ENCODE measurements around the gene PRKCA. TPM values are rescaled to one million over a fixed set of nuclear protein-coding genes. Genes with fewer than 3 reads are reported as not detected.

Gene PRKCA
- total and polyA plus RNA-seq, 12 donors = 1.6 to 27.6 (median 10.5) TPM

- no peaks in the 10 kb centered on the region for H3K9me3 ChIP-seq
- peaks cover 0 to 4% (median 0%) of the 10 kb centered on the region in 9 donors for H3K36me3 ChIP-seq
- H3K4me3 ChIP-seq = no peak overlapping the region
- TF ChIP-seq CTCF (IDR thresholded peaks at IDR 0.05) = no peak
- intact Hi-C loops (cut with DNase I) = no loop called here
- H3K4me1 ChIP-seq = peaks cover 0 to 12% (median 0%) of the 10 kb centered on the region in 9 donors
- WGBS, 2 donors = 74 to 84% methylated on average over 9 of the region's 9 CpGs
- H3K27ac ChIP-seq = no peak overlapping the region
- DNase-seq (no peak), ATAC-seq (no peak)
- no peaks in the 10 kb centered on the region for H3K27me3 ChIP-seq
These were observed 215.1 kb downstream of the PRKCA start for GRCh38 chr17:66517336-66518009.

- WGBS, 2 donors = 73 to 74% methylated on average over 4 of the region's 4 CpGs
- H3K4me3 ChIP-seq = no peak overlapping the region
- intact Hi-C loops (cut with DNase I) = no loop called here
- H3K27ac ChIP-seq = no peak overlapping the region
- ATAC-seq (no peak), DNase-seq (no peak)
- H3K4me1 ChIP-seq = peaks cover 0 to 14% (median 1%) of the 10 kb centered on the region in 9 donors
- no peak for TF ChIP-seq CTCF (IDR thresholded peaks at IDR 0.05)
- no peaks in the 10 kb centered on the region for H3K27me3 ChIP-seq
- peaks cover 0 to 4% (median 0%) of the 10 kb centered on the region in 9 donors for H3K36me3 ChIP-seq
- H3K9me3 ChIP-seq = no peaks in the 10 kb centered on the region
These were observed 215.7 kb downstream of the PRKCA start for GRCh38 chr17:66518108-66518507.

GRCh38 chr17:66518677-66519076, 216.3 kb downstream of the PRKCA start:
- intact Hi-C loops (cut with DNase I) = no loop called here
- Histone ChIP-seq H3K27me3 (no peaks in the 10 kb centered on the region), H3K27ac (no peak overlapping the region), H3K4me3 (no peak overlapping the region), H3K4me1 (peaks cover 0 to 18% (median 7%) of the 10 kb centered on the region in 9 donors), H3K9me3 (no peaks in the 10 kb centered on the region), H3K36me3 (peaks cover 0 to 4% (median 0%) of the 10 kb centered on the region in 9 donors)
- DNase-seq (no peak), ATAC-seq (no peak)
- WGBS, 2 donors = 50 to 76% methylated on average over 2 of the region's 2 CpGs
- no peak for TF ChIP-seq CTCF (IDR thresholded peaks at IDR 0.05)

GRCh38 chr17:66519154-66519553, 216.7 kb downstream of the PRKCA start:
- Histone ChIP-seq H3K9me3 (no peaks in the 10 kb centered on the region), H3K36me3 (peaks cover 0 to 4% (median 0%) of the 10 kb centered on the region in 9 donors), H3K4me3 (no peak overlapping the region), H3K4me1 (peaks cover 0 to 22% (median 10%) of the 10 kb centered on the region in 9 donors), H3K27ac (no peak overlapping the region), H3K27me3 (no peaks in the 10 kb centered on the region)
- no peak for TF ChIP-seq CTCF (IDR thresholded peaks at IDR 0.05)
- ATAC-seq (no peak), DNase-seq (no peak)
- 89% methylated on average over 3 of the region's 3 CpGs for WGBS, 2 donors
- intact Hi-C loops (cut with DNase I) = no loop called here

All from heart right ventricle (tissue), 16 donors.